RPMI7951 (cell line): ENCODE results near the gene TNRC6B. TPM values are rescaled to one million over a fixed set of nuclear protein-coding genes. Genes with fewer than 3 reads are reported as not detected.

Experiments
- DNase-seq: peaks from one replicate; pipeline ENCODE4 v3.0.0-alpha.2; 2012; ENCODE audit warnings: low read depth
- total RNA-seq: library from RNA; depleted of rRNA; stranded (reverse); fragments of >200 nt; shearing (Covaris generic); gene quantifications from 2 replicates; pipeline ENCODE4 v1.2.3, GENCODE V29; 2014

The TNRC6B gene
- total RNA-seq, 1 experiment from 2014 or later = 9.5 TPM

DNA sequence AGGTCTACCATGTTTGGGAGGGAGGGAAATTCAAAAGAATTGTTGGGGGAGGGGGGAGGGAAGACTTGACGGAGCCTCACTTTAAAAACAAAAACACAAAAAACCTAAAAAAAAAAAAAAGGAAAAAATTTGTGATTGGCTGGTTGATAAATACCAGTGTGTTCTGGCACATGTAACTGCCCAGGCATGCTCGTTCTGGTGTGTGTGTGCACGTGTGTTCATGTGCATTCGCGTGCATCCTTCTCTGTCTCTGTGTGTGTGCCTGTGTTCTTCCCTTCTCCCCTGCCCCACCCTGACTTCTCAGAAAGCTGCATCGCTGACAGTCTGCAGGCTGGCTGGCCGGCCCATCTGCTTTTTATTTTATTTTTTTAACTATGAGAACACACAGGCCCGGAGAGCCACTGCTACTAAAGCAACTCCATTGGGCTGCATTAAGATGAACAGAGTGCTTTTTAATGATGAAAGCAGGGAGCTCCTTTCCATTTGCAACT is 146.0 kb downstream of the TNRC6B start:
- no peak for DNase-seq

GRCh38 chr22:40324468-40325305 is 147.0 kb downstream of the TNRC6B start:
- DNase-seq = no peak

- no peak for DNase-seq
Observed at GRCh38 chr22:40325315-40325714, 147.6 kb downstream of the TNRC6B start.

DNA sequence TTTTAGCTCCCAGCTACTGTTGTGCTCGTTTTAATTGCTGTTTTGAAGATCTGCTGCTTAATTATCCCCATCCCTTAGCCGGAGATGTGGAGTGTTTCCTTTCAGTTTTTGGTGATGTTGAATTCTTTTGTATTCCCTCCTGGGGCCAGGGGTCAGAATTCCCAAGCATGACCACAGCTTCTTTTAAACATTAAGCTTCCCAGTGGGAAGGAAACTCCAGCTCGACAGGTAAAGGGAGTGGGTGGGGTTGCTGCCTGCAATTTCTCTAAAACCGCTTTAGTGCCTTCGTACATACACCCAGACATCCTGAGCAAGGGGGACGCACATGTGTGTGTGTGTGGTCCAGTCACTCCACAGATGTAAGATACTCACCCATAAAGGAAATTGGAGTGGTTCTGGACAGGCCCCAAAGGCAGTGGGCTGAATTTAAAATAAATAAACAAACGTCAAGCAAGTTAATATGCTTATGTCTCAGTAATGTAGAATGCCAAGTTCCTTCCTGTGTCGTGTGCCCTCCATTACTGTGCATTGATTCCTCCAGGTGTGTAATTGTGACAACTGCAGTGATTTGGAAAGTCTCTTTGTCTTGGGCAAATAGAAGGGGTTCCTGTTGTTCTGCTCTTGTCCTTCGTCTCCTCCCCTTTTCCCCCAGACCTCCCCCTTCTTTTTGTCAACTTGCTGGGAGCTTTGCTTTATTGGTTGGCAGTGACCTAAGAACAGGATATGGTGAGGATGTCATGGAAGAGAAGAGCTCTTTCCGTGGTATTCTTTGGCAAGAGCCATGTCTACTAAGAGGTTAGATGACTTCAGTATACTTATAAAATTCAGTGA is 149.4 kb downstream of the TNRC6B start:
- no peak for DNase-seq

DNA sequence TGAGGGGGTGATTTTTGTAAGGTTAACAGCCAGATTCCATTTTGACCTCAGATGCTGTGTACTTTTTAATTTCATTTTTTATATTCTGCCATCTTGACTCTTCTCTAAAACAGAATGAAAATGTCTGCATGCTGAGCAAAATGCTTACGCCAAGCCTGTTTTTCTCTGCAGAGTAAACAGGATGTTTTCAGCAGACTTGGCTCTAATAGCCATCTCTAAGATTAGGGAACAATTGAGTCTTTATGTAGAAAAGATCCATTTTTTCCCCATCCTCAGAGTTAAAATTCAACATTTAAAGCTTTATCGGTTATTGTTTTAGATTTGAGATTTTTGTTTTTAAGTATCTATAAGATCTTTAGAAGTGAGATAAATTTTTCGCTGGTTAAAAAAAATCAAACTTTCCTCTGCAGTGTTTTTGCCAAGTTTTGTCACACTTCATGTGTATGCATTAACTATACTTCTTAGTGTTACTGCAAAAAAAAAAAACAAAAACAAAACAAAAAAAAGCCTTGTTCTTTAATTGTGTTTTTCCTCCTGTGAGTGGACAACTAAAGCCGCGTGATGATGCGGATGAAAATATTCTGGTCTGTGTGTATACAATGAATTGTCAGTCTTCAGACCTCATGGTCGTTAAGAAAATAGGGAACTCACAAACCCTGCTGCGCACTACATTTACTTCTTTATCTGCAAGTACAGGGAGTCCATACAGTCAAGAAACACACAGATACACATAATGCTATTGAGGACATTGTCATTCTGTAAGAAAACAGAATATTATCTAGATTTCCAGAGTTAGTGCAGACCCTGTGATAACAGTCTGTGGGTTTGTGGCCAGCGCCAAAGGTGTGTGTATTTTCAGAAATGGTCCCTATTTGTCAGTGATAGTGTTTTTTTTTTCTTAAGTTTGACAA is 151.1 kb downstream of the TNRC6B start:
- no peak for DNase-seq

DNA sequence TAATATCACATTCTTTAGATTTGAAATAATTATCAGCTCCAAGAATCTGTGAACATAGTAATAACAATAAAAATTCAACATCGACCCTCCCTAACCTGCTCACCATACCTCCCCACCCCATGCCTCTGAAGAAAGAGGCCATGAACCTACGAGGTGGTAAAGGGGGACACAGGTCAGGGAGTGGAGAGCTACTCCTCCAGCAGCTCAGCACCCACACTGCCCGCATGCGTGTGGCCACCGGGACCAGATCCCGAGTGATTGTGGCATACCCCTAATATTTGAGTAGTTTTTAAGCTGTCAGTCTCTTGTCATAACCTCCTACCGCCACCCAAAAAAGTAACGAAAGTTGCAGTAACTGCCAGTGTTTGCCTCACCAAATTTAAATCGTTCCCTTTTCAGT is 151.7 kb downstream of the TNRC6B start:
- DNase-seq = no peak

GRCh38 chr22:40330086-40330485 is 152.4 kb downstream of the TNRC6B start:
- DNase-seq = no peak

DNA sequence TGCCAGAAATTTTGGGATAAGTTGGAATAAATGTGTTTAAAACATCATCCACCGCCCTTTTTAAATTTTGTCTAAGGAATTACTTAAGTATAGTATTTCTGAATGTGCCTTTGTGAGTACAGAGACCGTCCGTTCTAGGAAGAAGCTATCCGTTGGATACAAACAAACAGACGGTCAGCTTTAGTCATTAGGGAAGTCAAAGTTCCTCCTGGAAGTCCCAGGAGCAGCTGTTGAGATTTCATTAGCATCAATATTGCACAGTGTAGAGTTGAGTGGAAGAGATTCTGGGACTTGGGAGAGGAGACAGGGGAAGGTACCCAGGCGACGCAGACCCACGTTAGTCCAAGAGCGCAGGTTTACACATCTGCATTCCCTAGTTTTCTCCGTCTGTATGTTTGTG is 152.9 kb downstream of the TNRC6B start:
- DNase-seq = no peak

DNA sequence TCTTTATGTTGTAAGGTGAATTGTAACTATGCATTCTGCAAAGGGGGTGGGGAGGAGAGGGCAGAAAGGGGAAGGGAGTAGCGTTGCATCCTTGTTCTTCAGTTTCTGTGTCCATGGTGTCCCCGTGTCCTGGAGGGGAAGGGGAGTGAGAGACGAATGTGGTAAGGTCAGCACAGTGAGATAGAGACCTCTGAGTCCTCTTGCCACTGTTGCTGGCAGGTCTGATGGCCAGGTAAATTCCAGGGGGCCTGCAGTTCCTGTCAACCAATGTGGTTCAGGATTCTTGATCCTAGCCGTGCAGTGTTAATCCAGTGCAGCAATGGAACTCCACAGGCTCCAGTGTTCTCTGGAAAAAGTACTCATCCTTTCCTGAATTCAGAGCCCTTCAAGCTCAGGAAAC is 154.0 kb downstream of the TNRC6B start:
- DNase-seq = no peak

DNA sequence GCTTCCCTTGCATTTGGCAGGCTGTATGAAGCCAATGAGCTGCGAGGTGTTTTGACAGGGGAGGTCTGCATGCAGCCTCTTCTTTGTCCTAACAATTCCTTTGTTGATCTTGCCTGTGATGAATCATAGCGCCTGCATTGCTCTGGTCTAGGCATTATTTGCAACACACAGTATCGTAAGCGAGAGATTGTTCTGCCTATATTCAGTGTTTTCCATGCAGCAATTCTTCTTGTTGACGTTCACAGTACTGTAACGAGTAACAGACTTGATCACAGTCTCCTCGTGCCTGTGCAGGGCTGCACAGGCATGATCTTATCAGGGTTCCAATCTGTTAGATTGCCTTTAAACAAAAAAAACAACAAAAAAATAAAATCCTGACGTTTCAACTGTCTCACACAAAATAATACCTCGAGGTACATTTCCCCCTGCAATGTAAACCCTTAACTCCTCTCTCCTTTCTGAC is 154.6 kb downstream of the TNRC6B start:
- DNase-seq = no peak

DNA sequence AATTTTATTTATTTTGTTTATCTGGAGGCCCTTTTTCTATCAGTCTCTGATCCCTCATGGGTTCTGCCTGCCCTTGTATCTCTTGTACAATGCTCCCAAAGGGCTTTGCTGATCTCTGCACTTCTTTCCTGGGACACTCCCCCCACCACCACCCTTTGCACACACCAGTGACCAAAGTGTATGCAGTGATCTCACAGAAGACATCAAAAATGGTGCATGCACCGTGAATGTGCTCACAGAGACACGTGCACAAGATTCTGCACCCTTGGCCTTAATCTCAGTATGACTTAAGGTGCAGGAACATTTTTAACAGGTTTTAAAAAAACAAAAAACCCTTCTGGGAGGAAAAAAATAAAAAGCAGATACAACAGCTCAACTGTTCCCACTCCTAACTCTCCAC is 156.3 kb downstream of the TNRC6B start:
- no peak for DNase-seq

GRCh38 chr22:40334899-40335298 is 157.2 kb downstream of the TNRC6B start:
- no peak for DNase-seq

DNA sequence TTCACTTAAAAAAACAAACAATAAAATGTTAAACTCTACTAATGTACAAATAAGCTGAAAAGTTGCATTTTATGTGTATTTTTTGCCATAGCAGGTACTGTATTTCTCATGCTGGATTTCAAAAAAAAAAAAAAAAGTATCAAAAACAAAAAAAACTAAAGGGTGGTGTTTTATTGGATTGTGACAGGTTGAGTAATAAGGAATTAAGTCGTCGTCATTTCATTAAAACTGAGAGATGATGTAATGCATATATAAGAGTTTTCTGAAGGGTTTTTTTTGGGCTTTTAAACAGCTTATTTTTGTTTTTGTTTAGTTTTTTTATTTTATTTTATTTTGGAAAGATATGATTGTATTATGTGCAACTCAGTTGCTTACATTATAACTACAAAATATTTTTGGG is 157.6 kb downstream of the TNRC6B start:
- no peak for DNase-seq

- DNase-seq = no peak
Observed at GRCh38 chr22:40340044-40340443, 162.3 kb downstream of the TNRC6B start.

- no peak for DNase-seq
Observed at GRCh38 chr22:40341604-40342003, 163.9 kb downstream of the TNRC6B start.

GRCh38 chr22:40342521-40342920 is 164.8 kb downstream of the TNRC6B start:
- no peak for DNase-seq

GRCh38 chr22:40345271-40345670 is 167.5 kb downstream of the TNRC6B start:
- DNase-seq = peak; percentile 56

DNA sequence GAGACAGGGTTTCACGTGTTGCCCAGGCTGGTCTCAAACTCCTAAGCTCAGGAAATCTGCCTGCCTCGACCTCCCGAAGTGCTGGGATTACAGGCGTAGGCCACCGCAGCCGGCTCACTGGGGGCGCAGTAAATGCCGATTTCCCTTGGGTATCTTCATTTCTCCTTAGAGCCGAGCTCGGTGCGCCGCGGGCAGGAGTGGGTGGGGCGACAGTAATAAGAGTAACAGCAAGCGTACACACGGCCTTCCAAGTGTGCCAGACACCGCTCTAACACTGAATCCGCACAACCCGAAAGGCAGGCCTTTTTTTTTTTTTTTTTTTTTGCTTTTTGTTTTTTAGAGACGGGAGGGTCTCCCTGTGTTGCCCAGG is 168.1 kb downstream of the TNRC6B start:
- peak; percentile 37 for DNase-seq

DNA sequence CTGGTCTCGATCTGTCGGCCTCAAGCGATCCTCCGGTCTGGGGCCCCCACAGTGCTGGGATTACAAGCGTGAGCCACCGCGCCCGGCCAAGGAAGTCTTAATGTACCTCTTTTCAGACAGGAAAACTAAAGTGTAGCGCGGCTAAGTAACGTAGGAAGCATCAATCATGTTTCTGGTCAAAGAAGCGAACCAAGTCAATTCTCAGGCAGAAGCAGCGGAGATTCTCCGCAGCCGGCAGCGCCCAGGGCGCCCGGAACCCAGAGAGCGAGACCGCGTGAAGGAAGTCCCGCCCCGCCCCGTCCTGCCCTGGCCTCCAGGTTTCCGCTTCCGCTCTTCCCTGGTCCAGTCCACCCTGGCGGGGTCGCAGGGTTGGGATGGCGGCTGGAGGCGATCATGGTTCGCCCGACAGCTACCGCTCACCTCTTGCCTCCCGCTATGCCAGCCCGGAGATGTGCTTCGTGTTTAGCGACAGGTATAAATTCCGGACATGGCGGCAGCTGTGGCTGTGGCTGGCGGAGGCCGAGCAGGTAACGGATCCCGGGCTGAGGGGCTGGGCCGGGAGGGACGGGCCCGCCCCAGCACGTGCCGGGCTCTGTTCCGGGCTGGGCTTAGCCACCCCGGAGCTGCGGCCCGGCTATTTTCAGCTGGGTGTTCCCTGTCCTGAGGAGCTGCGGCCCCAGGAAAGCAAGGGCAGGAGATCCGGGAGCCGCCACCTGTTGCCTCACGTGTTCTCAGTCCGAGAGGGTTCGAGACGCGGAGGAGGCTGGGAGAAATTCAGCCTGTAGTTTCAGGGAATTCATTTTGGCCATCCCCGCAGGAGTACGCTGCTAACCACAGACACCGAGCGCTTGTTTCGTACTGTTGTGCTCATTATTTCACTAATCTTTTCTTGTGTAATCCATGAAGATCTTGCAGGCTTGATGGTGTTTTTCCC is 168.7 kb downstream of the TNRC6B start, which contains the start of gene ADSL:
ADSL (plus strand) TSS at position 316 of the 934 bp plus-strand sequence; CDS start at position 375, 59 bp downstream.
- DNase-seq = peak; percentile 83

DNA sequence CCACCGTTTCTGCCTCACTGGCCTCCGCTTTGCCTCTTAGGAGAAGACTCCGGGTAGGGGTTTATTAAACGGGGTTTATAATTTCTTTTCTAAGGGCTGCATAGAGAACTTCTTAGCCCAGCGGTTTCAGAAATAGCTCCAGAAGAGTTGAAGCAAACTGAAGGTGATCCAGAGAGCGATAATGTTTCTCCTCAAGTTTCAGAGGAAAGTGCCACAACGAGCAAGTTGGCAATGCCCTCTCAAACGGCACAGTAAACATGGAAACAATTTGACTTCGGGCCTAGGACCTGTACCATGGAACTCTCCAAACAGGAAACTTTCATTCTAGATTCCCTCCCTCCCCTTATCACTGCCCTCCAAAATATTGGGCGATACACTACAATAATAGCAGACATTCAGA is 169.6 kb downstream of the TNRC6B start:
- no peak for DNase-seq
